GM12874 (cell line): Measurements from ENCODE around the gene C10orf90.

Experiments
- TF ChIP-seq, protein P1 (sequence below): IDR thresholded peaks from 2 replicates; pipeline ENCODE4 v1.5.1; 2011; ENCODE audit warnings: low read depth, mild to moderate bottlenecking, control low read depth, low read length, moderate library complexity; ENCODE audit not compliant: insufficient read depth

Gene C10orf90

GRCh38 chr10:126516515-126516914 is 154.0 kb downstream of the C10orf90 start:
- TF ChIP-seq, protein P1, sequence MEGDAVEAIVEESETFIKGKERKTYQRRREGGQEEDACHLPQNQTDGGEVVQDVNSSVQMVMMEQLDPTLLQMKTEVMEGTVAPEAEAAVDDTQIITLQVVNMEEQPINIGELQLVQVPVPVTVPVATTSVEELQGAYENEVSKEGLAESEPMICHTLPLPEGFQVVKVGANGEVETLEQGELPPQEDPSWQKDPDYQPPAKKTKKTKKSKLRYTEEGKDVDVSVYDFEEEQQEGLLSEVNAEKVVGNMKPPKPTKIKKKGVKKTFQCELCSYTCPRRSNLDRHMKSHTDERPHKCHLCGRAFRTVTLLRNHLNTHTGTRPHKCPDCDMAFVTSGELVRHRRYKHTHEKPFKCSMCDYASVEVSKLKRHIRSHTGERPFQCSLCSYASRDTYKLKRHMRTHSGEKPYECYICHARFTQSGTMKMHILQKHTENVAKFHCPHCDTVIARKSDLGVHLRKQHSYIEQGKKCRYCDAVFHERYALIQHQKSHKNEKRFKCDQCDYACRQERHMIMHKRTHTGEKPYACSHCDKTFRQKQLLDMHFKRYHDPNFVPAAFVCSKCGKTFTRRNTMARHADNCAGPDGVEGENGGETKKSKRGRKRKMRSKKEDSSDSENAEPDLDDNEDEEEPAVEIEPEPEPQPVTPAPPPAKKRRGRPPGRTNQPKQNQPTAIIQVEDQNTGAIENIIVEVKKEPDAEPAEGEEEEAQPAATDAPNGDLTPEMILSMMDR, result no peak

GRCh38 chr10:126511917-126512479 is 158.5 kb downstream of the C10orf90 start:
- TF ChIP-seq, protein P1, result no peak

- TF ChIP-seq, protein P1, result no peak
Observed at GRCh38 chr10:126509182-126509581, 161.3 kb downstream of the C10orf90 start.

GRCh38 chr10:126508535-126509040 is 161.9 kb downstream of the C10orf90 start:
- TF ChIP-seq, protein P1, result no peak

- TF ChIP-seq, protein P1, result no peak
Observed at GRCh38 chr10:126504761-126505112, 165.8 kb downstream of the C10orf90 start.

DNA sequence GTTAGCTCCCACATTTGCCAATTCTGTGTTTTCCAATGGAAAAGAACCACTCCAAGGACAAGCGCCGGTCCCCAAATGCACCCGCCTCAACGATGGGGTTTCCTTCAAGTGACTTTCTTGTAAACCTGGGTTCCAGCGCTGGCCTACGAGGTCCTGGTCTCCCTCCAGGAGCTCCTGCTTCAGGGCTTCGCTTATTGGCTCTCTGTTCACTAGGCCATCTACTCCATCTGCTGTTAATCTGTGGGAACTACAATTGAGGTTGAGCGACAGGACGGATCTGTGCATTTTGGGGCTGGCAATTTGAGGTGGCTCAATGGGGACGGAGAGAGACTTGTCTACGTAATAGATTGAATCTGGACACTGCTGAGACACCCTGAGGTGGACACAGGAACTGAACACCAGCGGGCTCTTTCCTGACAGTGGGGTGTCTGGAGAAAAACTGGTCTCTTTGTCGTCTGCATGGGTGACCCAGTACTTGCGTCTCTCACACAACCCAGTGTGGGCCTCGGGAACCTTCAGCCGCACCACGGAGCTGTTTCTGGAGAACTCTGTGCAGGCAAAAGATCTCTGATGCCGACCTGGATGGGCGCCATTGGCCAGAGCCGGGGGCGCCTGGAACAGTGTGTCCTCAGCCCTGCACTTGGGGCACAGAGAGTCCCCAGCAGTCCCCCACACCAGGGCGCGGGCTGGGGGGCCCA is 166.3 kb downstream of the C10orf90 start:
- TF ChIP-seq, protein P1, result no peak

DNA sequence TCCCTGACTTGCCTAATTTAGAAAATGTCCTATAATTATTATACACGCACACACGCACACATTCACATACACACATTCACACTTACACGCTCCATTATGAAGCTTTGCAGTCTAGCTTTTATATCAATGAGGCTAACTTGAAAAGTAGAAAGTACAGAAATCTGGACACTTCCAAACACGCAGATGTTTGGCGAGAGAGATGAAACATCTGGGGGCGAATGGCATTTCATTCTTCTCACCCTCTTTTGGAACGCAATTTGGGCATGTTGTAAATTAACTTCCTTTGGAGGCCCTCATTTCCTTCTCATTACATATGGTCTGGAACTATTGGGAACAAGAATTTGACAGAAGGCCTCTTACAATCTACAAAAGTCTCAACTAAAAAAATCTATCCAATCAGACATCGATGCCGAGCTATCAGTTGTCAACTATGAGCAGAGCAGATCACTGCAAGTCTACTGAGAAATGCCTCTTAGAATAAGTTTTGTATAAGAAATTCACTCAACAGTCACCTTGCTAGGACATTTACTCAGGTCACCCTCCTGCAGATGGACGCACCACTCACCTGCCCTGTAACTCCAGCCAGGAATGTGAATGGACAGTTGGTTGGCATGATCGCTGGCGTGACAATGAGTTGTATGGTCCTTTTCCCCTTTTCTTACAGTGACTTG is 167.0 kb downstream of the C10orf90 start:
- TF ChIP-seq, protein P1, result no peak
